GM21390 (cell line): ENCODE results near the gene RND1.
"Not testable (repeated sequence)": the region's sequence is repeated elsewhere in the genome, so short reads cannot be mapped to it uniquely, and the experiment has no call there.

ENCODE experiments used
- ATAC-seq: cut with Tn5 transposase; IDR thresholded peaks from one replicate; pipeline ENCODE4 v1.9.1; 2021; ENCODE audit not compliant: unreplicated experiment

The RND1 gene

DNA sequence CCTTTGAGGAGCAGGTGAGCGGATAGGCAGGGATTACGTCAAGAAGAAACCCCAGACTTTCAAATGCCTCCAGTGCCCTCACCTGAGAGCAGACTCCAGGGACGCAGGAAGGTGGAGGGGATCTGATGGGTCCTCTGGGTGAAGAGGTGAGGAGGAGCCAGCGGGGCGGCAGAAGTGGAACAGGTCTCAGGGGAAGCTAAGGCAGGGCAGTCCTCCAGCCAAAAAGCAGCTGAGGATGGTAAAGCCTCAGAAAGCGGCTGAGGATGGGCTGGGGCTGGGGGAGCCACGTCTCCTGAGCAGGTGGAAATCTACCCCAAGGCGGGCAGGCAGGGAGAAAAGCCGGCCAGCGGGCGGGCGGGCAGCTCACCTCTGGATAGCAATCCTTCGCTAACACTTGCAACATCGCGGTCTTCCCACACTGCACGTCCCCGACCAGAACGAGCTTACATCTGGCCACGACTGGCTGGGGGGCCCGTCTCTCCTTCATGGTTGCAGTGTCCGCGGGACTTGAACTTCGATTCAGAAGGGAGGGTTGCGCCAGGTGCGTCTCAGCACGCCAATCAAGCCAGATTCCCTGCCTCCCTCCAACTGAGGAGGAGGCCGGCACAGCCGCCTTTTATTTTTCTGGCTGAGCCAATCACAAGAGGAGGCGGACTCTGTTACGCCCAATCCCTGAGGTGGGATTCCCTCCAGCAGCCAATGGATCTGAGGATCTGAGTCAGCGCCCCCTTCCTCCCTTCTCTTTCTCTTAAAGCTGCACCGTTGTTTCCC is at the start of gene RND1:
Gene RND1 (minus strand): TSS at position 590 of the 771 bp plus-strand sequence. CDS start 103 bp downstream, at position 487.
- ATAC-seq = peak; percentile 93

DNA sequence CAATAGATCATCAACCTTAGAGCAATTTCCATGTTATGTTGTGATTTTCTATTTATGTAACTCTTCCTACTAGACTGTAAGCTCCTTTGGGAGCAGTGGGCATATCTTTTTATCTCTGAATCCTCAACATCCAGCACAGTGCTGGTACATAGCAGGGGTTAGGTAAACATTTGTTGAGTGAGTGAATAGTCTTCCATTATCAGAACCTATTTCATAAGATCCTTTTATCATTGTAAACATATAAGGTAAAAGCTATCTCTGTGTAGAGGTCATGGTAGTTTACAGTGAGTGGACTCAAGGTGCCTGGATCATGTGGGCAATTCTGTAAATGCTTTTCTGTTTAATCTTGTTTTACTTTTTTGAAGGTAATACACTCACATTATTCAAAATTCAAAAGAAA is 44.5 kb upstream of the RND1 start:
- no peak for ATAC-seq

DNA sequence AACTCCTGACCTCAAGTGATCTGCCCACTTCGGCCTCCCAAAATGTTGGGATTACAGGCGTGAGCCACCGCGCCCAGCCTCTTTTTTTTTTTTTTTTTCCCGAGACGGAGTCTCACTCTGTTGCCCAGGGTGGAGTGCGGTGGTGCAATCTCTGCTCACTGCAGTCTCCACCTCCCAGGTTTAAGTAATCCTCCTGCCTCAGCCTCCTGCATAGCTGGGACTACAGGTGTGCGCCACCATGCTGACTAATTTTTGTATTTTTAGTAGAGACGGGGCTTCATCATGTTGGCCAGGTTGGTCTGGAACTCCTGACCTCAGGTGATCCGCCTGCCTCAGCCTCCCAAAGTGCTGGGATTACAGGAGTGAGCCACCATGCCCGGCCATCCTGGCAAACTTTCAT is 44.0 kb upstream of the RND1 start:
- ATAC-seq = not testable (repeated sequence)

DNA sequence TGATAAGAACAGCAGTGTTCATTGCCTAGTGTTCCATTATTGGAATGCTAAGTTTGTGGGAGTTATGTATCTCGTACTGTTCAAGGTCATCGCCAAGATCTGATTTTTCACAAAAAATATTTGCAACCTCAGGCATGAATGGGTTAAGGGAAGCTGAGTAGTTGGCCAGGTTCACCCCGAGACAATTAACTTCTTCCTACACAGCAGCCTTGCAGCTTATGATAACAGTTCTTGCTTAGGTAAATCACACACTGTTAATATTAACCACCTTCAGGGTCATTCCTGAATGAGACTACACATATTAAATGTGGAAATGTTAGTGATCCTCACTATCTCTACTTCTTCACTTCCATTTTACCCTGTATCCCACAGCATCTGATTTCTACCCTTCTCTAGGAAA is 41.6 kb upstream of the RND1 start:
- no peak for ATAC-seq

DNA sequence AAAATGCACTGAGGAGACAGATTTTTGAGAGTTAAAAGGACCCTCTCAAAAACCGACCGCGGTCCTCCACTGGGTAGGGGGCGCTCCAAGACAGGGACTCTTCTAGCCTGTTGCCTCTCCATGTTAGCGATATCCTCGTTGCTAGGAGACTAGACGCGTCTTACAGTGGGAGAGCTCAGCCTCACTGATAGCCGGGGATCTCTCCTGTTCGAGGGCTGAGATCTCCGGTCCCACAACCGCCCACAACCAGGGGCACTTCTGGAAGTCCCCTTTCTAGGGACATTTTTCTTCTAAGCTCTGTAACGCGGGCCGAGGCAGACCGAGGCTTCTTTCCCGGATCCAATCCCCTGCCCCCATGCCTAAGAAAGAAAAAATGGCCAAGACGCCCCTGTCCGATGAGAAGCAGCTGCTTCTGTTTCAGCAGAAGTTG is 38.3 kb upstream of the RND1 start:
- peak; percentile 70 for ATAC-seq

DNA sequence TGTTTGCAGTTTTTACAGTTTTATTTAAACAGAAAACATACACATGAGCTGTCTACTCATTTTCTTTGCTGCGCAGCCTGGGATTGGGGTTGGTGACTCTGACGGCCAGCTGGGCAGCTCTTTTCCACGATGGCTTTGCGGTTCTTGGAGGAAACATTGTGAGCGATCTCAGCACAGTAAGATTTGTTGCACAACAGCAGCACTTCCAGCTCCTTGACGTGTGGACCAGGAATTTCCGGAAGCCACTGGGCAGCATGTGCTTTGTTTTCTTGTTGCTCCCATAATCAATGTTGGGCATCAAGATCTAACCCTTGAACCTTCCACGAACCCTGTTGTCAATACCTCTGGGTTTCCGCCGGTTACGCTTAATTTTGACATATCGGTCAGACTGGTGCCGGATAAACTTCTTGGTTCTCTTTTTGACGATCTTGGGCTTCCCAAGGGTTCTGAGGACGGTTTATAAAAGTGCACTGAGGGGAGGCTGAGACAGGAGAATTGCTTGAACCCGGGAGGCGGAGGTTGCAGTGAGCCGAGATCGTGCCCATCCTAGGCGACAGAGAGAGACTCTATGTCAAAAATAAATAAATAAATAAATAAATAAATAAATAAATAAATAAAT is 37.8 kb upstream of the RND1 start:
- no peak for ATAC-seq

DNA sequence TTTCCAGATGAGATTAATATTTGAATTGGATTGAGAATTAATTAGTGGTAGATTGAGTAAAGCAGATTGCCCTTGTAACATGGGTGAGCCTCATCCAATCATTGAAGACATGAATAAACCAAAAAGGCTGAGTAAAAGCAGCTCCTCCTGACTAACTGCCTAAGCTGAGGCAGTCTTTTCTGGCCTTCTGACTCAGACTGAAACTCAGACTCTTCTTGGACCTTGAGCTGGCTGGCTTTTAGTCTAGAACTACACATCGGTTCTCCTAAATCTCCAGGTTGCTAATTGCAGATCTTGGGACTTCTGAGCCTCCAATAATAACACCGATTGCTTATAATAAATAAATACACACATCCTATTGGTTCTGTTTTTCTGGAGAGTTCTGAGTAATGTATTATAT is 35.6 kb upstream of the RND1 start:
- peak; percentile 70 for ATAC-seq

DNA sequence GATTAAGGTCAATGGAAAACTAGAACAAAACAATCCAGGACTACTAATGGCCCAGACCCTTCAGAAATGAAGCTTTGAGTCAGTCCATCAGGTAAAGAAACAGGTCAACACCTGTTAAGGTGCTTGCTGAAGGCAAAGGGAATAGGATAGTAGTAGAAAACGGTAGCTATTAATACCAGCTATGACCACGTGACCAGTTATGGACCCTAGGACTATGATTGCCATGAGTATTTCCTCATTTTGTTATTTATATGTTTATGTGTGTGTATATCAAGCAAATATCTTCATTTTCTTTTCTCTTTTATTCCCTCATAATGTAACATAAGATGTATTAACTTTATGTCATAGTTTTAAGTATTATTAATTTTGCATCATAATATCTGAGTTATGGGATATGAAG is 34.0 kb upstream of the RND1 start:
- no peak for ATAC-seq

DNA sequence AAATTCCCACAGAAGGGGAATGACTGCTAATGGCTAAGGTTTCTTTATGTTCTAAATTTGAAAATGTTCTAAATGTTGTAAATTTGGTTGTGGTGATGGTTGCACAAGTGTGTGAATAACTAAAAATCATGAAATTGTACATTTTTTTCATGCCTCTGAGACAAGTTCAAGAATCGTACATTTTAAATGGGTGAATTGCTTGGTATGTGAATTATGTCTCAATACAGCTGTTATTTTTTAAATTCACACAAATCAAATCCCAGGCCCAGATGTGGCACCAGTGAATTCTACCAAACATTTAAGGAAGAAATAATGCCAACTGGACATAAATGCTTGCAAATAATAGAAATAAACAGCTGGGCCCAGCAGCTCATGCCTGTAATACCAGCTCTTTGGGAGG is 28.6 kb upstream of the RND1 start:
- ATAC-seq = no peak

DNA sequence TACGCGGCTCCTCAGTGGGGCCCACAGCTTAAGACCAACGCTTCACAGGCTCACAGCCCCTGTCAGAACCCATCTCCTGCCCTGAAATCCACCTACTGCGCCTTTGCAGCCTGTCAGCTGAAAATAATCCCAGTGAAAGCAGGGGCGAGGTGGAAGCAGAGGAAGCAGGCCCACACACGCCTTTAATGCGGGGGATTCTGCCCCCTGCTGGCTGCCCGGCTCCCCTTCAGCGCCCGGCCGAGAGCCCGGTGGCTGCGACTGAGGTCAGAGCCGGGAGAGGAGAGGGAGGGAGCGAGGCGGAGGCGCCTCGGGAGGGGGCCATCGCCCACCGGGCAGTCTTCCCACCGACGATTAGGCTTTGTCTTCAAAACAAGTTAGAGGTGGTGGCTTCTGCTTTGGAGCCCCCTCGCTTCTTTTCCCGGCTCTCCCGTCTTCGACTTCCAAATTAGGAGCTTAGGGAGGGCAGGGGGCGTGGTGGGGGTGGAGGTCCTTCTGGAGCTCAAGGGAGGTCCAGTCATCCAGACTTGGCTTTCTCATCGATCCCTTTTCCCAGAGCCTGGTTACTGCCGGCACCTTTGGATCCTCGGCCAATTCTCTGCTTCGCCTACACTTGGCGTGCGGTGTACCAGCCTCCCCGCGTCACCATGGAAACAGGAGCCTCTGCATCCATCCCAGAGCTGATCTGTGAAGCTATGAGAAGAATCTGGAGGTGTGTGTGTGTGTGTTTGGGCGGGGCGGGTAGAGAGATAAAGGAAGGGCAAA is 25.2 kb upstream of the RND1 start:
- ATAC-seq = no peak

DNA sequence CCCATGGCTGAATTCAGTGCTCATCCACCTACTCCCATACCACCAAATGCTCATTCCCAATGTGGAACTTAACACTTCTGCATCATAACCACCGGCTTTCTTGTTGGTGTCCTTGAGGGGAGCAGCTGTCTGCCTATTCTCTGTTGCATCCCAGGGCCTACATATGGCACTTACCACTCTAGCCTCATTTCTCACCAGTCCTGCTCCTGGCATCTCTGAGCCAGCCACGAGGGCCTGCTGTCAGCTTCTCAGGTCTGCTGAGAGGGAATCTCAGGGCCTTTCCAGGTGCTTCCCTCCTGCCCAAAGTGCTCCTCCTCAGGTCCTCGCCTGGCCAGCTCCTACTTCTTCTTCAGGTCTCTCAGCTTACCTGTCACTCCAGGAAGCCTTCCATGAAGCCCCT is 24.0 kb upstream of the RND1 start:
- ATAC-seq = no peak

DNA sequence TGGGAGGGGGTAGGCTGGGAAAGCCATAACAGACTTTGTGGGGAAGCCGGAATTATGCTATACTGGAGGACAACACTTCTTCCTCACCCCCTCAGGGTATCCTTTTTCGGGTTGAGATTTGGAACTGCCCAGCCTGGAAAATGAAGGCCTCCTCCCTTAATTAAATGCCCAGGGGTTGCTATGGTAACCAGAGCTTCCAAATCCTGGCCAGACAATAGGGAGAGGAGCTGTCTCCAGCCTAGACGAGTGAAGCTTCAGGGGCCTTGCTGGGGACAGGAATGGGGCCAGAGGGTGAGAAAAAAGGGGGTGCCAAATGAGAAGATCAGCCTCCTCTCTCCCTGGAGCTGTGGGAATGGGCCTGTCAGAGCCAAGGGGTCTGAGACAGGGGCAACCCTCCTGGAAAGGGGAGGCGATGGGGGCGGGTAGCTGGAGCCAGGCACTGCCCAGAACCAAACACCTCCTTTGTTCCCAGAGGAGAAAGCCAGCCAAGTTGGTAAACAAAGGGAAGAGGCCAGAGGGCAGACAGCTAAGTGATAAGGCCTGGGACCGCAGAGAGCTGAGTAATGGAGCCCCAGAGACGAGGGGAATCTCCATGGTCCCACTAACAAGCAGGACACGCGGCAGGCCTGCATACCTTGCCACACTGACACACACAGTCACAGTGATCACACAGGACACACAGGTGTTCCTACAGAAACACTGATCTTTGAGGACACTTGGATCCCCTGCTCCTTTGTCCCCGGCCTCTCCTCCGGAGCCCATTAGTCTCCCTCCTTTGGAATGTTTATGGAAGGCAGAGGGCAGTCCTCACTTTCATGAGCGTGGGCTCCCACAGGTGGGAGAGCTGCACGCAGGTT is 17.9 kb upstream of the RND1 start:
- ATAC-seq = no peak

DNA sequence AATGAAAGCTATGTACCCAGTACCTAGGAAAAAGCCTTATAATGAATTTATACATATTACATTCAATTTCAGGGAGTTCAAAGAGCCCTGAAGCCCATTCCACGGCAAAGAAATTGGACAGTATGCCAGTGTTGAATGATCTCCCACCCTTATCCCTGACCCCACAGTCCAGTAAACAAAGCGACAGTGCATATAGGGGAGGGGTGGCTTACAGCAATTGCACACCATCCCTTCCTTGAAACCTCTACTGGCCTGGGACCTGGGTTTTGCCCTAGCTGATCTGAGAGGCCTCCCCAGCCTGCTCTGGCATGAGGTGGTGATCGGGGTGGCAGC is 17.3 kb upstream of the RND1 start:
- ATAC-seq = no peak

DNA sequence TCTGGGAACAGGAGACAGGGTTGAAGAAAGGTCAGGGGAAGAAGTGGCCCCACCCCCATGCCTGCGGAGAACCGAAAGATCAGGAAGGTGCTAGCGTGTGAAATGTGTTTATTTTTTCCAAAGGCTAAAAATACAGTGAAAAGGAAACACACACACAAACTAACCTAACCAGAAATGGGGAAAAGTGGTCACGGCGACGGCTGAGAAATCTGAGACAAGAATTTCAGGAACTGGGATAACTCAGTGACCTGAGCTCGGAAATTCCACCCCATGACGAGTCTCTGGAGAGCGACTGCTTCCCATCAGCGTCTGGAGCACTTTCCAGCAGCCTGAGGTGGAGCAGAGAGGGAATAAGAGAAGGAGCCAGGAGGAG is 16.6 kb upstream of the RND1 start:
- no peak for ATAC-seq

DNA sequence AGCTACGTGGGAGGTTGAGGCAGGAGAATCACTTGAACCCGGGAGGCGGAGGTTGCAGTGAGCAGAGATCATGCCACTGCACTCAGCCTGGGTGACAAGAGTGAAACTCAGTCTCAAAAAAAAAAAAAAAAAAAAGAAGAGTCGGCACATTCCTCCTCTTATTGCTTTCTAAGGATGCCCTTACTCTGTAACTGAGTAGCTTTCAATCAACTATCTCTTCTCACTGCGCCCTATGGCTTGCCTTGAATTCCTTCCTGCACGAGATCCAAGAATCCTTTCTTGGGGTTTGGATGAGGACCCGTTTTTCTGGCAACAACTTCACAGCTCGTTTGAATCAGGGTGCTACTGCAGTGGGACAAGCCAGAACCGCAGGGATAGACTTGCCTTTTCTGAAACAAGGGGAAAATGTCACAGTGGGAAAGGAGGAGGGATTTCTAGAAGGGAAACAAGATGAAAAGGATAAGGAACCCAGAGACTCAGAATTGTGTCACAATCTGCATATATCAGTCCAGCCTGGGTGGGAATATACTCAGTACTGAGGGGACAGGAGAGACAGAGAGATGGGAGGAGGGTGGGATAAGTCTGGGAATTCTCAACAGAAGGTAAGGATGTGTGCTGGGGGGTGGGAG is 16.1 kb upstream of the RND1 start:
- ATAC-seq = no peak

DNA sequence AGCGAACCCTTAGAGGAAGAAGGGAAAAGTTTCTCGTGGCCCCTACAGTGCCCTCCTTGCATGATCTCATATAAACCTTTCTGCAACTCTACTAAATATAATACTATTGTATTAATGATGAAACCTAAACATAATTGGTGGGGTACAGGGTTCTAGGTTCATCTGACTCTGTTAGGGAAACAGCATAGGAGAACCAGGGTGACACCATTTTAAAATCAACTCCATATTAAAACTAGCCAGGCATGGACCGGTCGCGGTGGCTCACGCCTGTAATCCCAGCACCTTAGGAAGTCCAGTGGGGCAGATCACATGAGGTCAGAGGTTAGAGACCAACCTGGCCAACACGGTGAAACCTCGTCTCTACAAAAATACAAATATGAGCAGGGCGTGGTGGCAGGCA is 15.0 kb upstream of the RND1 start:
- ATAC-seq = no peak

DNA sequence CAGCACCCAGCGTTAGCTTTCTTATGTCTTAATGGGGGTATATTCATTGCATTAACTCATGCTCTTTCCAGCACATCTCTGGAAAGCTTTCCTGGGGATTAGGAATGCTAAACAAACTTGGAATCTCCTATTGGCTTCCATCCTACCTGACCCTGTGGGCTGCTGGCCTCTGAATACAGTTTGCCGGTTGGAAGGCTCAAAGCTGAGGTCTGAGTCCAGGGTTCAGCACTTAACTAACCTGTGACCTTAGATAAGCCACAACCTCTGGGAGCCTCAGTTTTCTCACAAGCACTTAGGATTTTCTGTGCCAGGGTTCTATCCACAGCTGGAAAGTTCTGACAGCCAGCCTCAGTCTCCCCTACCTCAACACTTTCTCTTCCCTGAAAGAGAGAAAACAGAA is 12.9 kb upstream of the RND1 start:
- no peak for ATAC-seq

DNA sequence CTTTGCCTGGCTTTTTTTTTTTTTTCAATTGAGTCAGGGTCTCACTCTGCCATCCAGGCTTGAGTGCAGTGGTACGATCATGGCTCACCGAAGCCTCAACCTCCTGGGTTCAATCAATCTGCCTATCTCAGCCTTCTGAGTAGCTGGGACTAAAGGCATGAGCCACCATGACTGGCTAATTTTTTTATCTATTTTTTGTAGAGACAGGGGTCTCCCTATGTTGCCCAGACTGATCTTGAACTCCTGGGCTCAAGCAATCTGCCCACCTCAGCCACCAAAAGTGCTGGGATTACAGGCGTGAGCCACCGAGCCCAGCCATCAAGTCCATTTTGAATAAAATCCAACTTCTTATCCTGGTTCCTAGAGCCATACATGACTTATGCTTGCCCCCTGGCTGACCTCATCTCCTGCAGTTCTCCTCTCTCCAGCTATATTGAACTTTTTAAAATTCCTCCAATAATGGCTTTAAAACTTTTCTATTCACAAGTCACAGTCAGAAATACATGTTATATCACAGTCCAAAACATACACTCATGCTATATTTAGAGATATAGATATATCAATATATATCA is 10.4 kb upstream of the RND1 start:
- ATAC-seq = no peak

DNA sequence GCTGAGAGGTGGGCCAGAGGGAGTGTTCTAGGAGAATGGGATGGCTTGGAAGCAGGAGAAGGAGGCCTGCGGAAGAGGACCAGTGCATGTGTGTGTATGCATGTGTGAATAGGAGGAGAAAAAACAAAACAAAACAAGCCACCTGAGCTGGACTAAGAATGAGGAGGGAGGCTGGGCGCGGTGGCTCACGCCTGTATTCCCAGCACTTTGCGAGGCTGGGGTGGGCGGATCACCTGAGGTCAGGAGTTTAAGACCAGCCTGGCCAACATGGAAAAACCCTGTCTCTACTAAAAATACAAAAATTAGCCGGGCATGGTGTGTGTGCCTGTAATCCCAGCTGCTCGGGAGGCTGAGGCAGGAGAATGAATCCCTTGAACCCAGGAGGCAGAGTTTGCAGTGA is 7.9 kb upstream of the RND1 start:
- not testable (repeated sequence) for ATAC-seq

DNA sequence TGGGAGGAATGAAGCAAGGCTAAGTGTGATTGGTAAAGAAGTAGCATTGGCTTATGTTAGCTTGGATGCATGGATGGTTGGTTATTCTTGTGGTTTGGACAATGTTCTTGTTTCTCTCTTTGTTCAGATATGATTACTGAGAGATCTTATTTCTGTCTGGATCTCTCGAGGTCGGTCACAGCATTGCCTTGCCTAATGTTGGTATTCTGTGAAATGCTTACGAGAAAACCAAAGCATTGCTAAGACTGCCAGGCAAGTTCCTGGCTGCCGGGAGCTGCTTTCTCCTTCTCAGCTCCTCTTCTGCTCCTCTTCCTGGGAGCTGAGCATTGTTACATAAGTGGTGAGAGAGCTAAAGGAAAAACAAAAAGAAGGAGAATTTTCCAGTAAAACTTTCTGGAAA is 7.4 kb upstream of the RND1 start:
- no peak for ATAC-seq

DNA sequence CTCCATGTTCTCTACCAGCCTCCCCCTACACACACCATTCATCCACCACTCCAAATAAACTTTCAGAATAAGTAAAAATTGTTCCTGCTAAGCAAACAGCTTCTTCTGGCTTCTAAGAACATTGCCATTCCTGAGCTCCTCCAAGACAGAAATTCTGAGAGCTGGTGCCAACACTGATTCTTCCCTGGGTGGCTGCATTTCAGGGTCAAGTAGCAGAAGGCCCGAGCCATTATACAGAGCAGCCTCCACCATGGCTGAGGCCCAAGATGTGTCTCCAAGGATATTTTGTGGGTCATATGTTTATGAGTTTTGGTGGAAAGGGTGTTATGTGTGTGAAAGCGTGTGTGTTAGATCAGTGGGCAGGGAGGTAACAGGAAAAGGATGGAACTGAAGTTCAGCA is 3.5 kb upstream of the RND1 start:
- no peak for ATAC-seq
